MM.1S (cell line): Measurements from ENCODE around the gene DGCR8.

ENCODE experiments used
- DNase-seq: peaks from one replicate; pipeline ENCODE4 v3.0.0-alpha.2; 2015
- H2AFZ ChIP-seq: fragments of 300-600 bp; sonication (generic); 2 replicates; pipeline ENCODE4 v1.6.0; 2016; ENCODE audit warnings: antibody characterized with exemption, low read length
- H3F3A ChIP-seq: fragments of 300-600 bp; sonication (generic); 2 replicates; pipeline ENCODE4 v1.6.1; 2016; ENCODE audit warnings: mild to moderate bottlenecking, antibody characterized with exemption, low read length, moderate library complexity, mixed read lengths; ENCODE audit not compliant: insufficient read depth
- H3K27ac ChIP-seq: fragments of 300-600 bp; sonication (generic); 2 replicates; pipeline ENCODE4 v1.5.1; 2016; ENCODE audit warnings: mild to moderate bottlenecking, low read length
- H3K27me3 ChIP-seq: fragments of 300-600 bp; sonication (generic); replicated peaks from 2 replicates; pipeline ENCODE4 v1.6.0; 2016; ENCODE audit warnings: low read length; ENCODE audit not compliant: insufficient read depth
- H3K36me3 ChIP-seq: fragments of 300-600 bp; sonication (generic); replicated peaks from 2 replicates; pipeline ENCODE4 v1.6.1; 2016; ENCODE audit warnings: mild to moderate bottlenecking, low read length, mixed read lengths; ENCODE audit not compliant: insufficient read depth
- H3K4me1 ChIP-seq: fragments of 300-600 bp; sonication (generic); 2 replicates; pipeline ENCODE4 v1.6.1; 2016; ENCODE audit warnings: low read length, mixed read lengths
- H3K4me2 ChIP-seq: fragments of 300-600 bp; sonication (generic); 2 replicates; pipeline ENCODE4 v1.6.0; 2016; ENCODE audit warnings: low read depth, low read length
- H3K4me3 ChIP-seq: fragments of 300-600 bp; sonication (generic); 2 replicates; pipeline ENCODE4 v1.5.1; 2016; ENCODE audit warnings: low read length, mixed read lengths
- H3K79me2 ChIP-seq: fragments of 300-600 bp; sonication (generic); 2 replicates; pipeline ENCODE4 v1.6.1; 2016; ENCODE audit warnings: mixed run types, low read length, mixed read lengths
- H3K9ac ChIP-seq: fragments of 300-600 bp; sonication (generic); 2 replicates; pipeline ENCODE4 v1.6.1; 2016; ENCODE audit warnings: low read length, mixed read lengths
- H3K9me2 ChIP-seq: fragments of 300-600 bp; sonication (generic); replicated peaks from 2 replicates; pipeline ENCODE4 v1.6.1; 2016; ENCODE audit warnings: mild to moderate bottlenecking, low read length, mixed read lengths; ENCODE audit not compliant: insufficient read depth
- H3K9me3 ChIP-seq: fragments of 300-600 bp; sonication (generic); replicated peaks from 2 replicates; pipeline ENCODE4 v1.6.1; 2016; ENCODE audit warnings: mild to moderate bottlenecking, low read length, mixed read lengths; ENCODE audit not compliant: insufficient read depth
- H4K20me1 ChIP-seq: fragments of 300-600 bp; sonication (generic); 2 replicates; pipeline ENCODE4 v1.6.1; 2016; ENCODE audit warnings: mild to moderate bottlenecking, low read length, moderate library complexity, mixed read lengths; ENCODE audit not compliant: insufficient read depth
- EZH2 ChIP-seq: fragments of 300-600 bp; sonication (generic); optimal IDR thresholded peaks from 2 replicates; pipeline ENCODE3; 2017; ENCODE audit warnings: low read depth, mild to moderate bottlenecking, antibody characterized with exemption, low read length, mixed read lengths
- EZH2phosphoT487 ChIP-seq: fragments of 300-600 bp; sonication (generic); IDR thresholded peaks from 2 replicates; pipeline ENCODE4 v1.6.1; 2018; ENCODE audit warnings: antibody characterized with exemption, low read length
- TF ChIP-seq, protein P1 (sequence below): fragments of 300-600 bp; sonication (generic); IDR thresholded peaks from 2 replicates; pipeline ENCODE4 v1.5.1; 2016; ENCODE audit warnings: antibody characterized with exemption, low read length, mixed read lengths

The DGCR8 gene

DNA sequence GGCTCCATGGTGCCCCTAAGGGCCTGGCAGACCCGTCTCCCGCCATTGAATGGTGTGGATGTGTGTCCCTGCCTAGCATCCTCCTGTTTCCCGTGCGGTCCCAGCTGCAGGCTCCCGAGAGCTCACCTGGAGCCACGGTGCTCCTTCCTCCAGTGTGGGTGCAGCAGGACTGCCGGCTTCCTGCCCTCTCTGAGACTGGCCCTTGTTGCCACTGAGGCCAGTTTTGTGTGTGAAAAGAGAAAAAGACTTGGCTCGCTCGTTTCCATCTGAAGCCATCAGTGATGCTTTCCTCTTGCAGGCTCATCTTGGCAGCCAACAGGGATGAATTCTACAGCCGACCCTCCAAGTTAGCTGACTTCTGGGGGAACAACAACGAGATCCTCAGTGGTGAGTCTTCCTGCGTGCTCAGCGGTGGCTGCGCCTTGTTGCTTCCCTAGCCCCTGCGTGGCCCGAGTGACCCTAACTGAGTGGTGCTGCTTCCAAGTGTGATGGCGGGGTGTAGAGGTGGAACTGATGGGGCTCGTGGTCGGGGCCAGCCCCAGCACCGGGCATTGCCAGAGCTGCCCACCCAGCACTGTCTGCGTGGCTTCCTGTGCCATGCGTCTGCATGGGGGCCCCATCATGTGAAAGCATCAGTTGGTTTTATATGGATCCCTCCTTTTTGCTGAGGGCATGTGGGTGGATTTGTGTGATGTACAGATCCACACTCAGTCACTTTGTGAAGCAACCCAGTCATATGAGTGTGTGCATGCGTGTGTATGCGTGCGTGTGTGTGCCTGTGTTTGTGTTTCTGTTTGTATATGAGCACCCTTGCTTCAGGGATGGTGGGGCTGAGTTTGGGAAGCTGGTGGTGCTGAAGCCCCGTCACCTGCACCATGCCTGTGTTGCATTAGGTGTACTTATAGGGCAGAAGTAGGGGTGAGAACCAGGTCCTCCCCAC lies 36.7 kb upstream of the DGCR8 start:
- Histone ChIP-seq H3K36me3 (no peaks in the 10 kb centered on the region), H3K9me2 (no peaks in the 10 kb centered on the region), H3F3A (no peaks in the 10 kb centered on the region), H3K4me1 (no peaks in the 10 kb centered on the region), H2AFZ (no peak overlapping the region), H3K4me3 (no peak overlapping the region), H3K4me2 (no peak overlapping the region), H3K27ac (no peak overlapping the region), H3K9me3 (no peaks in the 10 kb centered on the region), H3K79me2 (no peaks in the 10 kb centered on the region), H4K20me1 (no peaks in the 10 kb centered on the region), H3K27me3 (no peaks in the 10 kb centered on the region), H3K9ac (no peak overlapping the region)
- TF ChIP-seq, protein P1, sequence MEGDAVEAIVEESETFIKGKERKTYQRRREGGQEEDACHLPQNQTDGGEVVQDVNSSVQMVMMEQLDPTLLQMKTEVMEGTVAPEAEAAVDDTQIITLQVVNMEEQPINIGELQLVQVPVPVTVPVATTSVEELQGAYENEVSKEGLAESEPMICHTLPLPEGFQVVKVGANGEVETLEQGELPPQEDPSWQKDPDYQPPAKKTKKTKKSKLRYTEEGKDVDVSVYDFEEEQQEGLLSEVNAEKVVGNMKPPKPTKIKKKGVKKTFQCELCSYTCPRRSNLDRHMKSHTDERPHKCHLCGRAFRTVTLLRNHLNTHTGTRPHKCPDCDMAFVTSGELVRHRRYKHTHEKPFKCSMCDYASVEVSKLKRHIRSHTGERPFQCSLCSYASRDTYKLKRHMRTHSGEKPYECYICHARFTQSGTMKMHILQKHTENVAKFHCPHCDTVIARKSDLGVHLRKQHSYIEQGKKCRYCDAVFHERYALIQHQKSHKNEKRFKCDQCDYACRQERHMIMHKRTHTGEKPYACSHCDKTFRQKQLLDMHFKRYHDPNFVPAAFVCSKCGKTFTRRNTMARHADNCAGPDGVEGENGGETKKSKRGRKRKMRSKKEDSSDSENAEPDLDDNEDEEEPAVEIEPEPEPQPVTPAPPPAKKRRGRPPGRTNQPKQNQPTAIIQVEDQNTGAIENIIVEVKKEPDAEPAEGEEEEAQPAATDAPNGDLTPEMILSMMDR: no peak
- no peak for TF ChIP-seq EZH2
- TF ChIP-seq EZH2phosphoT487: no peak
- no peak for DNase-seq

DNA sequence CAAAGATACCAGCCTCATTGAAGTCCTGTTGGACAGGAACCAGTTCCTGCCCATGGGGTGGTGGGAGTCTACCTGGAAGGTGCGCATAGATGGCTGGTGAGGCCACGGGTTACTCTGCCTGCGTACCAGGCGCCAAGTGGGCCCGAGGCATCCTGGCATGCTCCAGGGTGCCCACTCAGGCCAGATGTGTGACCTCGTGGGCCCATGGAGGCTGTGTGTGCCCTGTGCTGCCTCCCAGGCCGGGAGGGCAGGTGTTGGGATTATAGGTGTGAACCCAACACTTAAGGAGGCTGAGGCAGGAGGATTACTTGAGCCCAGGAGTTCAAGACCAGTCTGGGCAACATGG lies 36.1 kb upstream of the DGCR8 start:
- no peaks in the 10 kb centered on the region for H3F3A ChIP-seq
- no peaks in the 10 kb centered on the region for H4K20me1 ChIP-seq
- H3K27me3 ChIP-seq: no peaks in the 10 kb centered on the region
- H3K9me3 ChIP-seq: no peaks in the 10 kb centered on the region
- no peaks in the 10 kb centered on the region for H3K36me3 ChIP-seq
- H3K4me2 ChIP-seq: no peak overlapping the region
- no peak overlapping the region for H3K9ac ChIP-seq
- H3K4me3 ChIP-seq: no peak overlapping the region
- H2AFZ ChIP-seq: no peak overlapping the region
- H3K79me2 ChIP-seq: no peaks in the 10 kb centered on the region
- H3K9me2 ChIP-seq: no peaks in the 10 kb centered on the region
- no peak overlapping the region for H3K27ac ChIP-seq
- DNase-seq: no peak
- no peaks in the 10 kb centered on the region for H3K4me1 ChIP-seq
- TF ChIP-seq, protein P1: no peak
- TF ChIP-seq EZH2phosphoT487 (no peak), EZH2 (no peak)

DNA sequence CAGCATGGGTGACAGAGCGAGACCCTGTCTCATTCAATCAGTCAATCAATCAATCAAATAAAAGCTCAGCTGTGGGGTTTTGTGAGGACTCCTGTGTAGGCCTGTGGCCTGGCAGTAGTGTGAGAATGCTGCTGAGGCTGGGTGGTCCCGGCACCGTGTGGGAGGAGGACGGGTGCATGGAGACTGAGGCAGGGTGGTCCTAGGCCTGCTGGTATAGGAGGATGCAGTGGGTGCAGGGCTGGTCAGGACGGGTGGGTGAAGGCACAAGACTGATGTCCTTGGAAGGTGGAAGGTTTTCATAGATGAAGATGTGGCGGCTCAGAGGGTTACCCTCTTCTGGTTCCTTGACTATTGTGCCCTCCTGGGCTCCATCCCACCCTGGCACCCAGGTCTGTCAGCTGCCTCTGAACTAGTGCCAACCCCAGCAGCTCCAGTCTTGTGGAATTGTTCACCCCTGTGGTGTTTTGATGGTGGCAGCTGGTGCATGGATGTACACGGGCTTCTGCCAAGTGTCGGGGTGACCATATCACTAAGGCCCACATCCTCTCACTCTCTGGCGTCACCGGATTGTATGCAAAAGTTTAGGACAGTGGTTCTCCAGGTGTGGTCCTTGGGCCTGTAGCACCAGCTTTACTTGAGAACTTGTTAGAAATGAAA lies 35.4 kb upstream of the DGCR8 start:
- Histone ChIP-seq H3K4me2 (no peak overlapping the region), H3K4me3 (no peak overlapping the region), H3K27ac (no peak overlapping the region), H2AFZ (no peak overlapping the region), H3K27me3 (no peaks in the 10 kb centered on the region), H3K79me2 (no peaks in the 10 kb centered on the region), H3K9ac (no peak overlapping the region), H3F3A (no peaks in the 10 kb centered on the region), H3K9me2 (no peaks in the 10 kb centered on the region), H3K4me1 (no peaks in the 10 kb centered on the region), H4K20me1 (no peaks in the 10 kb centered on the region), H3K36me3 (no peaks in the 10 kb centered on the region), H3K9me3 (no peaks in the 10 kb centered on the region)
- no peak for DNase-seq
- TF ChIP-seq EZH2 (no peak), EZH2phosphoT487 (no peak)
- TF ChIP-seq, protein P1: no peak
